HT1080 (cell line): Measurements from ENCODE around the gene MBOAT7. TPM values are rescaled to one million over a fixed set of nuclear protein-coding genes. Genes with fewer than 3 reads are reported as not detected.

Experiments
- total RNA-seq: library from RNA; depleted of rRNA; stranded (reverse); fragments of >200 nt; shearing (Covaris generic); gene quantifications from 2 replicates; pipeline ENCODE4 v1.2.3, GENCODE V29; 2014; rRNA removed

MBOAT7 gene
- total RNA-seq, 1 experiment from 2014 or later, result 104 TPM

Other genes with a start within 250 kb of the MBOAT7 start
- 0.45 and 1.4 TPM in 2 replicates for gene CACNG8, start 226.6 kb downstream of the MBOAT7 start, total RNA-seq
- 0.23 TPM in 1 of 2 replicates, not detected in the other for gene CACNG6, start 197.9 kb downstream of the MBOAT7 start, total RNA-seq
- gene VSTM1, start 125.7 kb downstream of the MBOAT7 start, total RNA-seq, result 0.74 and 0.84 TPM in 2 replicates
- not detected in 2 replicates for gene TARM1, start 108.2 kb downstream of the MBOAT7 start, total RNA-seq
- gene OSCAR, start 88.8 kb downstream of the MBOAT7 start, total RNA-seq, result 0.19 and 1.2 TPM in 2 replicates
- gene NDUFA3, start 86.7 kb downstream of the MBOAT7 start, total RNA-seq, result 40.8 and 67.5 TPM in 2 replicates
- 17.6 and 19.7 TPM in 2 replicates for gene TFPT, start 73.9 kb downstream of the MBOAT7 start, total RNA-seq
- gene PRPF31, start 73.8 kb downstream of the MBOAT7 start, total RNA-seq, result 102 and 104 TPM in 2 replicates
- 20.4 and 30.3 TPM in 2 replicates for gene CNOT3, start 51.8 kb downstream of the MBOAT7 start, total RNA-seq
- 9.0 and 9.4 TPM in 2 replicates for gene LENG1, start 29.9 kb downstream of the MBOAT7 start, total RNA-seq
- gene TMC4, start 16.4 kb downstream of the MBOAT7 start, total RNA-seq, result 1.2 TPM in 1 of 2 replicates, not detected in the other
- gene TSEN34, start 1.7 kb upstream of the MBOAT7 start, total RNA-seq, result 67.2 and 72.8 TPM in 2 replicates
- 2,721 and 3,393 TPM in 2 replicates for gene RPS9, start 11.3 kb upstream of the MBOAT7 start, total RNA-seq
- gene LILRB3, start 33.4 kb upstream of the MBOAT7 start, total RNA-seq, result not detected in 2 replicates
- not detected in 2 replicates for gene LILRA6, start 53.2 kb upstream of the MBOAT7 start, total RNA-seq
- gene LILRB5, start 67.7 kb upstream of the MBOAT7 start, total RNA-seq, result not detected in 2 replicates
- not detected in 2 replicates for gene LILRB2, start 91.5 kb upstream of the MBOAT7 start, total RNA-seq
- gene LILRA5, start 123.6 kb upstream of the MBOAT7 start, total RNA-seq, result not detected in 2 replicates
- not detected in 2 replicates for gene LILRA4, start 149.6 kb upstream of the MBOAT7 start, total RNA-seq
- not detected in 2 replicates for gene LAIR1, start 175.4 kb upstream of the MBOAT7 start, total RNA-seq
- gene TTYH1, start 225.9 kb upstream of the MBOAT7 start, total RNA-seq, result not detected in 2 replicates